GM21723 (cell line): Measurements from ENCODE around the gene STXBP5L.
"Not testable (repeated sequence)": the region's sequence is repeated elsewhere in the genome, so short reads cannot be mapped to it uniquely, and the experiment has no call there.

Experiments used
- ATAC-seq: cut with Tn5 transposase; IDR thresholded peaks from one replicate; pipeline ENCODE4 v1.9.1; 2021; ENCODE audit warnings: mild to moderate bottlenecking, moderate library complexity; ENCODE audit not compliant: unreplicated experiment

The STXBP5L gene

GRCh38 chr3:120988994-120989393 is 81.0 kb downstream of the STXBP5L start:
- no peak for ATAC-seq

GRCh38 chr3:121018917-121019321 is 110.9 kb downstream of the STXBP5L start:
- no peak for ATAC-seq

GRCh38 chr3:121063628-121064027 is 155.6 kb downstream of the STXBP5L start:
- ATAC-seq = no peak

- no peak for ATAC-seq
These were observed 156.1 kb downstream of the STXBP5L start for GRCh38 chr3:121064121-121064520.

- ATAC-seq = no peak
These were observed 164.1 kb downstream of the STXBP5L start for GRCh38 chr3:121072133-121072532.

GRCh38 chr3:121073011-121073410 is 165.0 kb downstream of the STXBP5L start:
- ATAC-seq = no peak

- no peak for ATAC-seq
These were observed 167.2 kb downstream of the STXBP5L start for GRCh38 chr3:121075191-121075590.

GRCh38 chr3:121078378-121079101 is 170.5 kb downstream of the STXBP5L start:
- not testable (repeated sequence) for ATAC-seq

- no peak for ATAC-seq
These were observed 188.9 kb downstream of the STXBP5L start for GRCh38 chr3:121096953-121097352.

GRCh38 chr3:121111086-121111485 is 203.1 kb downstream of the STXBP5L start:
- ATAC-seq = not testable (repeated sequence)

GRCh38 chr3:121111914-121112612 is 204.1 kb downstream of the STXBP5L start:
- no peak for ATAC-seq

GRCh38 chr3:121126033-121126706 is 218.2 kb downstream of the STXBP5L start:
- no peak for ATAC-seq

- no peak for ATAC-seq
These were observed 218.7 kb downstream of the STXBP5L start for GRCh38 chr3:121126707-121127035.

GRCh38 chr3:121152573-121152972 is 244.6 kb downstream of the STXBP5L start:
- ATAC-seq = no peak

GRCh38 chr3:121153851-121154250 is 245.8 kb downstream of the STXBP5L start:
- ATAC-seq = no peak

GRCh38 chr3:121155028-121155427 is 247.0 kb downstream of the STXBP5L start:
- ATAC-seq = no peak

- ATAC-seq = no peak
These were observed 257.4 kb downstream of the STXBP5L start for GRCh38 chr3:121165397-121165837.

- no peak for ATAC-seq
These were observed 259.6 kb downstream of the STXBP5L start for GRCh38 chr3:121167374-121168139.

- ATAC-seq = no peak
These were observed 267.1 kb downstream of the STXBP5L start for GRCh38 chr3:121175083-121175482.

- ATAC-seq = not testable (repeated sequence)
These were observed 282.6 kb downstream of the STXBP5L start for GRCh38 chr3:121190626-121191025.

GRCh38 chr3:121202573-121202972 is 294.6 kb downstream of the STXBP5L start:
- no peak for ATAC-seq
